ENCODE data around the gene LGALS14.

- TF ChIP-seq CTCF (conservative IDR thresholded peaks at IDR 0.05) (no peak), EZH2 (IDR thresholded peaks at IDR 0.05; ENCODE audit: low read depth) (no peak)
Measured at GRCh38 chr19:39746836-39747529, 42.7 kb downstream of the LGALS14 start.

Measured in PC-9 (cell line).